Parathyroid adenoma (tissue), 2 donors: Measurements from ENCODE around the gene ZNF526.
A peak's percentile ranks its signal among the peaks of the same experiment; 100 is the strongest.

ENCODE experiments used
- H2AFZ ChIP-seq: fragments of 300-600 bp; sonication (generic); one replicate; pipeline ENCODE4 v1.7.0; 2017; ENCODE audit warnings: antibody characterized with exemption, mild to moderate bottlenecking
- H3K27ac ChIP-seq: fragments of 300-600 bp; sonication (generic); one replicate; pipeline ENCODE4 v1.7.0; 2017
- H3K27me3 ChIP-seq: fragments of 300-600 bp; sonication (generic); one replicate; pipeline ENCODE4 v1.7.0; 2017; ENCODE audit warnings: low read length; ENCODE audit not compliant: control insufficient read depth, insufficient read depth
- H3K36me3 ChIP-seq: fragments of 300-600 bp; sonication (generic); one replicate; pipeline ENCODE4 v1.7.0; 2017; ENCODE audit warnings: low read length; ENCODE audit not compliant: control insufficient read depth, insufficient read depth
- H3K4me1 ChIP-seq: fragments of 300-600 bp; sonication (generic); one replicate; pipeline ENCODE4 v1.7.0; 2017; ENCODE audit warnings: control low read depth
- H3K4me2 ChIP-seq: fragments of 300-600 bp; sonication (generic); one replicate; pipeline ENCODE4 v1.7.0; 2017; ENCODE audit warnings: low read length
- H3K4me3 ChIP-seq: fragments of 300-600 bp; sonication (generic); one replicate; pipeline ENCODE4 v1.7.0; 2017; ENCODE audit warnings: low read depth, low read length
- H3K79me2 ChIP-seq: fragments of 300-600 bp; sonication (generic); one replicate; pipeline ENCODE4 v1.7.0; 2017; ENCODE audit warnings: control low read depth
- H3K9ac ChIP-seq: fragments of 300-600 bp; sonication (generic); one replicate; pipeline ENCODE4 v1.7.0; 2017; ENCODE audit warnings: mild to moderate bottlenecking
- H3K9me3 ChIP-seq: fragments of 300-600 bp; sonication (generic); one replicate; pipeline ENCODE4 v1.7.0; 2017; ENCODE audit warnings: low read length; ENCODE audit not compliant: control insufficient read depth
- CTCF ChIP-seq: fragments of 300-600 bp; sonication (generic); IDR thresholded peaks from one replicate; pipeline ENCODE4 v1.7.0; 2017; ENCODE audit warnings: antibody characterized with exemption, mild to moderate bottlenecking
- donor health status: primary hyperparathyroidism.

Gene ZNF526

GRCh38 chr19:42249769-42250168, 29.7 kb downstream of the ZNF526 start:
- Histone ChIP-seq H3K27me3 (no peaks in the 10 kb centered on the region), H2AFZ (no peak overlapping the region), H3K79me2 (peaks cover 2% of the 10 kb centered on the region), H3K27ac (peak overlapping the region; percentile 25), H3K4me1 (peaks cover 17% of the 10 kb centered on the region), H3K9me3 (no peaks in the 10 kb centered on the region), H3K4me2 (no peak overlapping the region), H3K4me3 (no peak overlapping the region), H3K36me3 (no peaks in the 10 kb centered on the region), H3K9ac (no peak overlapping the region)
- TF ChIP-seq CTCF = no peak

GRCh38 chr19:42250183-42250665, 30.1 kb downstream of the ZNF526 start:
- Histone ChIP-seq H3K27ac (peak overlapping the region; percentile 25), H3K9ac (no peak overlapping the region), H3K79me2 (peaks cover 2% of the 10 kb centered on the region), H3K9me3 (no peaks in the 10 kb centered on the region), H3K4me1 (peaks cover 17% of the 10 kb centered on the region), H2AFZ (no peak overlapping the region), H3K4me2 (peak overlapping the region; percentile 33), H3K4me3 (no peak overlapping the region), H3K27me3 (no peaks in the 10 kb centered on the region), H3K36me3 (no peaks in the 10 kb centered on the region)
- TF ChIP-seq CTCF = no peak

- H3K79me2 ChIP-seq = peaks cover 2% of the 10 kb centered on the region
- no peak overlapping the region for H3K4me3 ChIP-seq
- no peaks in the 10 kb centered on the region for H3K9me3 ChIP-seq
- no peak overlapping the region for H3K9ac ChIP-seq
- H2AFZ ChIP-seq = no peak overlapping the region
- no peaks in the 10 kb centered on the region for H3K27me3 ChIP-seq
- peak overlapping the region; percentile 22 for H3K27ac ChIP-seq
- no peak for TF ChIP-seq CTCF
- H3K4me2 ChIP-seq = peak overlapping the region; percentile 33
- H3K4me1 ChIP-seq = peaks cover 17% of the 10 kb centered on the region
- H3K36me3 ChIP-seq = no peaks in the 10 kb centered on the region
Measured at GRCh38 chr19:42250666-42251531, 30.8 kb downstream of the ZNF526 start.

GRCh38 chr19:42251572-42252358, 31.7 kb downstream of the ZNF526 start:
- peaks cover 2% of the 10 kb centered on the region for H3K79me2 ChIP-seq
- no peak overlapping the region for H2AFZ ChIP-seq
- H3K27ac ChIP-seq = peak overlapping the region; percentile 48
- no peak overlapping the region for H3K4me3 ChIP-seq
- H3K4me2 ChIP-seq = no peak overlapping the region
- TF ChIP-seq CTCF = no peak
- H3K27me3 ChIP-seq = no peaks in the 10 kb centered on the region
- H3K4me1 ChIP-seq = peaks cover 17% of the 10 kb centered on the region
- no peaks in the 10 kb centered on the region for H3K9me3 ChIP-seq
- no peak overlapping the region for H3K9ac ChIP-seq
- H3K36me3 ChIP-seq = no peaks in the 10 kb centered on the region
